ENCODE data around the gene TBX19.

DNA sequence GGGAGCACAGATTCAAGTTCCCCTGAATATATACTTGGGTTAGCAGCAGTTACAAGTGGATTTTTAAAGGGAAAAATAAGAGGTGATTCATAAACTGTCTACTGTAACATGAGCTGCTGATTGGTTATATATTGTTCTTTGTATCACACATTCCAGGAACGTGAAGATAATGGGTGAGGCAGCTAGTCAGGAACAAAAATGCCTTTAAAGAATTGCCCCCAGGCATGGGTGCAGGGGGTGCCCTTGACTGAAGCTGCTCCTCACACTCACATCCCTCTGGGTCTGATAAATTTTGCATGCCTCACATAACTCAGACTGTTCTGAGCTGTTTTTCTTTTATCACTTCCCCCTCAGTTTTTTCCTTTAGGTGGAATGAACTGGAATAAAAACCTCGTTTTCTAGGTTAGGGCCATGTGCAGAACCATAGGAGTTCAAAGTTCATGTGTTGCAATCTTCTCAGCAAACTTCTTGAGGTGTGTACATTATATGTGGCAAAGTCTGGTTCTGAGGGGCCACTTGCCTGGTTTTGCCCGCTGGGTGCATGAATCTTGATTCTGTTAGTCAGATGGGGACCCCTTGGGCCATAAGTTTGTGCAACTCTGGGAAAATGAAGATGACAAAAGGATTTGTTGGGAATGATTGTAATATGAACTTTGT, 21.1 kb downstream of the TBX19 start:
- TF ChIP-seq FOXM1 (IDR thresholded peaks at IDR 0.05; ENCODE audit: borderline replicate concordance) (no peak), ELF4 (IDR thresholded peaks at IDR 0.05) (no peak), BHLHE40 (IDR thresholded peaks at IDR 0.05; ENCODE audit: borderline replicate concordance) (no peak), FOXA1 (IDR thresholded peaks at IDR 0.05) (no peak), TARDBP (IDR thresholded peaks at IDR 0.05) (no peak), NFRKB (IDR thresholded peaks at IDR 0.05) (no peak), SUZ12 (IDR thresholded peaks at IDR 0.05) (no peak), SP1 (IDR thresholded peaks at IDR 0.05) (no peak), L3MBTL2 (conservative IDR thresholded peaks at IDR 0.05) (no peak), CTBP1 (IDR thresholded peaks at IDR 0.05; ENCODE audit: borderline replicate concordance) (no peak), HDGF (IDR thresholded peaks at IDR 0.05; ENCODE audit: borderline replicate concordance) (no peak), FOXK2 (IDR thresholded peaks at IDR 0.05) (no peak), ZNF384 (IDR thresholded peaks at IDR 0.05) (no peak)
- TF ChIP-seq, protein P1, sequence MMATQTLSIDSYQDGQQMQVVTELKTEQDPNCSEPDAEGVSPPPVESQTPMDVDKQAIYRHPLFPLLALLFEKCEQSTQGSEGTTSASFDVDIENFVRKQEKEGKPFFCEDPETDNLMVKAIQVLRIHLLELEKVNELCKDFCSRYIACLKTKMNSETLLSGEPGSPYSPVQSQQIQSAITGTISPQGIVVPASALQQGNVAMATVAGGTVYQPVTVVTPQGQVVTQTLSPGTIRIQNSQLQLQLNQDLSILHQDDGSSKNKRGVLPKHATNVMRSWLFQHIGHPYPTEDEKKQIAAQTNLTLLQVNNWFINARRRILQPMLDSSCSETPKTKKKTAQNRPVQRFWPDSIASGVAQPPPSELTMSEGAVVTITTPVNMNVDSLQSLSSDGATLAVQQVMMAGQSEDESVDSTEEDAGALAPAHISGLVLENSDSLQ (IDR thresholded peaks at IDR 0.05), result no peak

All from HEK293T (cell line).